Measurements from ENCODE around the gene RNF25.

DNA sequence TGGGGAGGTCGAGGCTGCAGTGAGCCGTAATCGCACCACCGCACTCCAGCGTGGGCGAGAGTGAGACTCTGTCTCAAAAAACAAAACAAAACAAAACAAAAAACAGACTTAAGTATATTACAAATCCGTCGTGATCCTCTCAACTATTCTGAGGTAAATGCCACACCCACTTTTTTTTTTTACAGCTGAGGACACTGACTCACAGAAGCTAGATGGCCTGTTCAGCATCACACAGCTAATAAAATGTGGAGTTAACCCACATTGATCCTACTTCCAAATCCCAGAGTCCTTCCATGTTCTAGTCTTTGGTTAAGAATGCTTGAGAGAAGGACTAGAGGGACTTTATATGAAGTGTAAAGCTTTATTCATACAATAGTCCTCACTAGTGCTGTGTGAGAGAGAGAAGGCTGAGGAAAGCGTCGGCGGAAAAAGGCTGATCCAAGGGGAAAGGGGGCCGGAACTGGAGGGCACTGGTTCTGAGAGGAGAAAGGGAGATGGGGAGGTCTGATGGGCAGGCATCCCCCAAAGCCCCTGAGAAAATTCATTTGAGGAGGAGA lies 627 bp downstream of the RNF25 start:
- TF ChIP-seq EZH2 (IDR thresholded peaks at IDR 0.05; ENCODE audit: low read depth, low read length, severe bottlenecking) = no peak
- no peak for TF ChIP-seq ZNF274 (IDR thresholded peaks at IDR 0.05; ENCODE audit: borderline replicate concordance, extremely low read depth, low read length)
- TF ChIP-seq POLR2A (IDR thresholded peaks at IDR 0.05; ENCODE audit: control extremely low read depth in 1 of 2, low read depth in 2 of 2, low read length in 2 of 2) = 0 out of 3 replicates have a peak, but pooled peaks of 1 of the 2 experiments have one; percentile 7
- TF ChIP-seq CTCF (IDR thresholded peaks at IDR 0.05; ENCODE audit: control extremely low read depth in 1 of 3, insufficient read depth in 1 of 3, low read depth in 1 of 3, low read length in 3 of 3) = no peak
- no peak for TF ChIP-seq MAX (IDR thresholded peaks at IDR 0.05)
- no peak for TF ChIP-seq HDAC2 (IDR thresholded peaks at IDR 0.05; ENCODE audit: borderline replicate concordance in 1 of 2, low read depth in 2 of 2, low read length in 2 of 2)
- no peak for TF ChIP-seq POLR2AphosphoS5 (IDR thresholded peaks at IDR 0.05; ENCODE audit: low read depth, low read length)
- TF ChIP-seq GABPA (IDR thresholded peaks at IDR 0.05; ENCODE audit: borderline replicate concordance, insufficient read depth, low read length) = no peak
- no peak for TF ChIP-seq SIN3A (conservative IDR thresholded peaks at IDR 0.05 in 1 of 2, IDR thresholded peaks at IDR 0.05 in 1 of 2; ENCODE audit: low read depth in 1 of 2, low read length in 2 of 2)
- no peak for TF ChIP-seq ATF3 (IDR thresholded peaks at IDR 0.05; ENCODE audit: insufficient read depth, low read depth, low read length)
- TF ChIP-seq KDM1A (IDR thresholded peaks at IDR 0.05; ENCODE audit: borderline replicate concordance, low read length) = no peak
- TF ChIP-seq BRCA1 (IDR thresholded peaks at IDR 0.05; ENCODE audit: low read depth, low read length) = no peak

Data from H1 (cell line).